Measurements from ENCODE around the gene RAD51B.
A peak's percentile ranks its signal among the peaks of the same experiment; 100 is the strongest.

RAD51B gene

GRCh38 chr14:68394764-68395143 lies 575.2 kb downstream of the RAD51B start:
- no peak for DNase-seq (ENCODE audit: low read depth in 1 of 2, low spot score in 1 of 2)

GRCh38 chr14:68395604-68396003 lies 576.0 kb downstream of the RAD51B start:
- in situ Hi-C loops (cut with HindIII; ENCODE audit: low pct_unique_long_range_greater_than_20kb, low sequenced_read_pairs) = no loop called here
- no peak for DNase-seq (ENCODE audit: low read depth in 1 of 2, low spot score in 1 of 2)
- no peak for TF ChIP-seq JUND (IDR thresholded peaks at IDR 0.05; ENCODE audit: low read depth)

More at GRCh38 chr14:68394764-68395143, 575.2 kb downstream of the RAD51B start:
- TF ChIP-seq JUND (IDR thresholded peaks at IDR 0.05; ENCODE audit: low read depth) = no peak
- in situ Hi-C loops (cut with HindIII; ENCODE audit: low pct_unique_long_range_greater_than_20kb, low sequenced_read_pairs) = no loop called here

GRCh38 chr14:68396461-68396860 lies 576.9 kb downstream of the RAD51B start:
- in situ Hi-C loops (cut with HindIII; ENCODE audit: low pct_unique_long_range_greater_than_20kb, low sequenced_read_pairs) = no loop called here
- DNase-seq (ENCODE audit: low read depth in 1 of 2, low spot score in 1 of 2) = no peak
- no peak for TF ChIP-seq JUND (IDR thresholded peaks at IDR 0.05; ENCODE audit: low read depth)

GRCh38 chr14:68397371-68397811 lies 577.8 kb downstream of the RAD51B start:
- in situ Hi-C loops (cut with HindIII; ENCODE audit: low pct_unique_long_range_greater_than_20kb, low sequenced_read_pairs) = no loop called here
- TF ChIP-seq JUND (IDR thresholded peaks at IDR 0.05; ENCODE audit: low read depth) = no peak
- DNase-seq (ENCODE audit: low read depth in 1 of 2, low spot score in 1 of 2) = no peak

- in situ Hi-C loops (cut with HindIII; ENCODE audit: low pct_unique_long_range_greater_than_20kb, low sequenced_read_pairs) = no loop called here
- peak; percentile 86; the same call in 1 of the 2 replicates for TF ChIP-seq JUND (IDR thresholded peaks at IDR 0.05; ENCODE audit: low read depth)
- DNase-seq (ENCODE audit: low read depth in 1 of 2, low spot score in 1 of 2) = peak; percentile 45 to 96
These were observed 578.2 kb downstream of the RAD51B start for GRCh38 chr14:68397822-68398221.

- in situ Hi-C loops (cut with HindIII; ENCODE audit: low pct_unique_long_range_greater_than_20kb, low sequenced_read_pairs) = no loop called here
- no peak for DNase-seq (ENCODE audit: low read depth in 1 of 2, low spot score in 1 of 2)
- no peak for TF ChIP-seq JUND (IDR thresholded peaks at IDR 0.05; ENCODE audit: low read depth)
These were observed 578.8 kb downstream of the RAD51B start for GRCh38 chr14:68398370-68398769.

GRCh38 chr14:68399971-68400370 lies 580.4 kb downstream of the RAD51B start:
- in situ Hi-C loops (cut with HindIII; ENCODE audit: low pct_unique_long_range_greater_than_20kb, low sequenced_read_pairs) = no loop called here
- no peak for TF ChIP-seq JUND (IDR thresholded peaks at IDR 0.05; ENCODE audit: low read depth)
- no peak for DNase-seq (ENCODE audit: low read depth in 1 of 2, low spot score in 1 of 2)

GRCh38 chr14:68401317-68401716 lies 581.7 kb downstream of the RAD51B start:
- DNase-seq (ENCODE audit: low read depth in 1 of 2, low spot score in 1 of 2) = peak in 1 of 2 experiments; percentile 65
- in situ Hi-C loops (cut with HindIII; ENCODE audit: low pct_unique_long_range_greater_than_20kb, low sequenced_read_pairs) = no loop called here
- no peak for TF ChIP-seq JUND (IDR thresholded peaks at IDR 0.05; ENCODE audit: low read depth)

GRCh38 chr14:68401855-68402254 lies 582.3 kb downstream of the RAD51B start:
- no peak for DNase-seq (ENCODE audit: low read depth in 1 of 2, low spot score in 1 of 2)
- in situ Hi-C loops (cut with HindIII; ENCODE audit: low pct_unique_long_range_greater_than_20kb, low sequenced_read_pairs) = no loop called here
- TF ChIP-seq JUND (IDR thresholded peaks at IDR 0.05; ENCODE audit: low read depth) = no peak

- in situ Hi-C loops (cut with HindIII; ENCODE audit: low pct_unique_long_range_greater_than_20kb, low sequenced_read_pairs) = no loop called here
- DNase-seq (ENCODE audit: low read depth in 1 of 2, low spot score in 1 of 2) = no peak
- no peak for TF ChIP-seq JUND (IDR thresholded peaks at IDR 0.05; ENCODE audit: low read depth)
These were observed 583.0 kb downstream of the RAD51B start for GRCh38 chr14:68402525-68403101.

- no peak for TF ChIP-seq JUND (IDR thresholded peaks at IDR 0.05; ENCODE audit: low read depth)
- in situ Hi-C loops (cut with HindIII; ENCODE audit: low pct_unique_long_range_greater_than_20kb, low sequenced_read_pairs) = no loop called here
- DNase-seq (ENCODE audit: low read depth in 1 of 2, low spot score in 1 of 2) = no peak
These were observed 583.9 kb downstream of the RAD51B start for GRCh38 chr14:68403191-68404145.

GRCh38 chr14:68404146-68404527 lies 584.6 kb downstream of the RAD51B start:
- in situ Hi-C loops (cut with HindIII; ENCODE audit: low pct_unique_long_range_greater_than_20kb, low sequenced_read_pairs) = no loop called here
- DNase-seq (ENCODE audit: low read depth in 1 of 2, low spot score in 1 of 2) = no peak
- TF ChIP-seq JUND (IDR thresholded peaks at IDR 0.05; ENCODE audit: low read depth) = no peak

GRCh38 chr14:68404652-68405183 lies 585.1 kb downstream of the RAD51B start:
- in situ Hi-C loops (cut with HindIII; ENCODE audit: low pct_unique_long_range_greater_than_20kb, low sequenced_read_pairs) = no loop called here
- no peak for TF ChIP-seq JUND (IDR thresholded peaks at IDR 0.05; ENCODE audit: low read depth)
- no peak for DNase-seq (ENCODE audit: low read depth in 1 of 2, low spot score in 1 of 2)

Data from T47D (cell line).